HG02571 (cell line): ENCODE measurements around the gene TNNC1.

Experiments used
- ATAC-seq: cut with Tn5 transposase; IDR thresholded peaks from one replicate; pipeline ENCODE4 v1.9.1; 2021; ENCODE audit warnings: mild to moderate bottlenecking, moderate library complexity; ENCODE audit not compliant: unreplicated experiment

TNNC1 gene

GRCh38 chr3:52432691-52433141 is 21.1 kb downstream of the TNNC1 start:
- no peak for ATAC-seq

- no peak for ATAC-seq
Measured at GRCh38 chr3:52432225-52432624, 21.6 kb downstream of the TNNC1 start.

- ATAC-seq, result no peak
Measured at GRCh38 chr3:52431459-52432223, 22.2 kb downstream of the TNNC1 start.

- no peak for ATAC-seq
Measured at GRCh38 chr3:52430416-52430810, 23.4 kb downstream of the TNNC1 start.

GRCh38 chr3:52429779-52430415 is 23.9 kb downstream of the TNNC1 start:
- no peak for ATAC-seq

GRCh38 chr3:52429031-52429430 is 24.8 kb downstream of the TNNC1 start:
- no peak for ATAC-seq

GRCh38 chr3:52428151-52429005 is 25.5 kb downstream of the TNNC1 start:
- no peak for ATAC-seq

GRCh38 chr3:52423173-52423572 is 30.7 kb downstream of the TNNC1 start:
- no peak for ATAC-seq

- ATAC-seq, result no peak
Measured at GRCh38 chr3:52422669-52423068, 31.2 kb downstream of the TNNC1 start.

GRCh38 chr3:52420388-52420787 is 33.5 kb downstream of the TNNC1 start:
- ATAC-seq, result no peak

GRCh38 chr3:52415800-52416199 is 38.0 kb downstream of the TNNC1 start:
- no peak for ATAC-seq

GRCh38 chr3:52408466-52408865 is 45.4 kb downstream of the TNNC1 start:
- ATAC-seq, result no peak

- no peak for ATAC-seq
Measured at GRCh38 chr3:52407779-52408178, 46.1 kb downstream of the TNNC1 start.

- ATAC-seq, result no peak
Measured at GRCh38 chr3:52406791-52407510, 46.9 kb downstream of the TNNC1 start.

- ATAC-seq, result no peak
Measured at GRCh38 chr3:52406231-52406661, 47.6 kb downstream of the TNNC1 start.

GRCh38 chr3:52405601-52406110 is 48.2 kb downstream of the TNNC1 start:
- ATAC-seq, result no peak

GRCh38 chr3:52405066-52405465 is 48.8 kb downstream of the TNNC1 start:
- ATAC-seq, result no peak

GRCh38 chr3:52404391-52404790 is 49.5 kb downstream of the TNNC1 start:
- no peak for ATAC-seq

GRCh38 chr3:52403955-52404354 is 49.9 kb downstream of the TNNC1 start:
- no peak for ATAC-seq

- ATAC-seq, result no peak
Measured at GRCh38 chr3:52403271-52403841, 50.5 kb downstream of the TNNC1 start.
